H1 (cell line): ENCODE results near the gene GABRR2. TPM values are rescaled to one million over a fixed set of nuclear protein-coding genes. Genes with fewer than 3 reads are reported as not detected.

Source experiments
- CTCF ChIA-PET: fragments of 300-600 bp; sonication (Branson Sonifier 250); formaldehyde crosslinking; loops from one replicate; lab custom pipeline; 2021; ENCODE audit not compliant: partially characterized antibody; lab: Charles Lee
- POLR2A ChIA-PET: fragments of 300-600 bp; sonication (Branson Sonifier 250); formaldehyde crosslinking; loops from one replicate; lab custom pipeline; 2021; ENCODE audit warnings: inconsistent platforms; ENCODE audit not compliant: partially characterized antibody; lab: Charles Lee
- DNase-seq, 2 experiments: peaks; one replicate each; pipeline versions ENCODE4 v3.0.0 to v3.0.0-alpha.2; 2010 to 2022; ENCODE audit warnings: low spot score in 2 of 2, low read depth in 1 of 2, mixed read lengths in 1 of 2
- FAIRE-seq: peaks from 2 replicates; lab custom pipeline; 2011; peaks lifted over from hg19 to GRCh38; lab: Jason Lieb, UNC
- H2AFZ ChIP-seq: 2 replicates; pipeline ENCODE4 v1.8.1; 2012; ENCODE audit warnings: low read length, inconsistent platforms
- H2AK5ac ChIP-seq: 2 replicates; pipeline ENCODE4 v1.6.1; 2013; ENCODE audit warnings: low read depth, low read length
- H2BK120ac ChIP-seq: replicated peaks from 2 replicates; pipeline ENCODE3; 2013; ENCODE audit warnings: low read depth, low read length, inconsistent platforms
- H2BK12ac ChIP-seq: 2 replicates; pipeline ENCODE4 v1.6.1; 2013; ENCODE audit warnings: low read depth, low read length
- H2BK15ac ChIP-seq: 2 replicates; pipeline ENCODE4 v1.6.1; 2013; ENCODE audit warnings: low read length
- H2BK20ac ChIP-seq: 2 replicates; pipeline ENCODE4 v1.6.1; 2013; ENCODE audit warnings: low read length
- H2BK5ac ChIP-seq: 2 replicates; pipeline ENCODE4 v1.6.1; 2013; ENCODE audit warnings: low read depth, low read length
- H3K14ac ChIP-seq: 2 replicates; pipeline ENCODE4 v1.6.1; 2013; ENCODE audit warnings: inconsistent platforms; ENCODE audit not compliant: insufficient read length
- H3K18ac ChIP-seq: 2 replicates; pipeline ENCODE4 v1.6.1; 2013; ENCODE audit warnings: low read length; ENCODE audit errors: extremely low read depth
- H3K23ac ChIP-seq: 2 replicates; pipeline ENCODE4 v1.6.1; 2013; ENCODE audit warnings: inconsistent platforms; ENCODE audit not compliant: insufficient read length
- H3K23me2 ChIP-seq: 2 replicates; pipeline ENCODE4 v1.6.1; 2013; ENCODE audit warnings: low read depth, low read length
- H3K27ac ChIP-seq: 2 replicates; pipeline ENCODE4 v1.6.1; 2011; ENCODE audit warnings: low read depth, low read length, inconsistent platforms
- H3K27me3 ChIP-seq, 4 experiments: replicated peaks in 1 of 4; 1 replicate in 1 of 4; 2 replicates in 3 of 4; pipeline versions ENCODE4 v1.6.1 to v1.8.1; 2011 to 2013; ENCODE audit warnings: low read length in 3 of 4, mild to moderate bottlenecking in 3 of 4, inconsistent platforms in 2 of 4, mixed read lengths in 2 of 4, moderate library complexity in 1 of 4; ENCODE audit not compliant: control insufficient read depth in 3 of 4, insufficient read depth in 3 of 4; ENCODE audit errors: extremely low read depth in 1 of 4
- H3K36me3 ChIP-seq, 4 experiments: 2 replicates each; pipeline versions ENCODE4 v1.6.1 to v1.8.1; 2011 to 2013; ENCODE audit warnings: mild to moderate bottlenecking in 4 of 4, low read length in 3 of 4, moderate library complexity in 2 of 4, control low read depth in 1 of 4, inconsistent platforms in 1 of 4; ENCODE audit not compliant: insufficient read depth in 4 of 4, control insufficient read depth in 2 of 4
- H3K4ac ChIP-seq: replicated peaks from 2 replicates; pipeline ENCODE3; 2013; ENCODE audit warnings: low read length, low read depth, mixed read lengths, inconsistent platforms; ENCODE audit not compliant: insufficient read length
- H3K4me1 ChIP-seq, 4 experiments: replicated peaks in 1 of 4; 1 replicate in 1 of 4; 2 replicates in 3 of 4; pipeline versions ENCODE4 v1.6.1 to v1.8.1; 2011 to 2013; ENCODE audit warnings: low read length in 3 of 4, inconsistent platforms in 2 of 4, mixed read lengths in 1 of 4; ENCODE audit not compliant: insufficient read depth in 4 of 4, control insufficient read depth in 3 of 4
- H3K4me2 ChIP-seq, 2 experiments: 2 replicates each; pipeline versions ENCODE4 v1.6.1 to v1.8.1; 2011 to 2013; ENCODE audit warnings: low read depth in 2 of 2, low read length in 2 of 2, control low read depth in 1 of 2, inconsistent platforms in 1 of 2, mild to moderate bottlenecking in 1 of 2; ENCODE audit not compliant: insufficient read depth in 1 of 2
- H3K4me3 ChIP-seq, 4 experiments: fragments of 200-600, 300-600 bp in 1 of 4; sonication (generic), shearing (Covaris generic), sonication (Bioruptor Twin) in 1 of 4; 2 replicates each; pipeline versions ENCODE4 v1.5.1 to v1.8.1; 2011 to 2016; ENCODE audit warnings: low read length in 4 of 4, low read depth in 3 of 4, control low read depth in 2 of 4, inconsistent platforms in 2 of 4, mild to moderate bottlenecking in 2 of 4, mixed read lengths in 1 of 4, moderate library complexity in 1 of 4; ENCODE audit not compliant: insufficient read depth in 2 of 4; ENCODE audit errors: extremely low read depth in 1 of 4
- H3K56ac ChIP-seq: replicated peaks from 2 replicates; pipeline ENCODE3; 2013; ENCODE audit warnings: low read depth, mild to moderate bottlenecking, mixed read lengths, low read length, inconsistent platforms; ENCODE audit not compliant: insufficient read length
- H3K79me1 ChIP-seq: 2 replicates; pipeline ENCODE4 v1.6.1; 2013; ENCODE audit warnings: low read depth, low read length, control low read depth
- H3K79me2 ChIP-seq, 2 experiments: 2 replicates each; pipeline versions ENCODE4 v1.6.1 to v1.8.1; 2012 to 2013; ENCODE audit warnings: low read length in 2 of 2, mild to moderate bottlenecking in 2 of 2, inconsistent platforms in 1 of 2; ENCODE audit not compliant: insufficient read depth in 2 of 2, control insufficient read depth in 1 of 2
- H3K9ac ChIP-seq, 4 experiments: replicated peaks in 1 of 4; 1 replicate in 1 of 4; 2 replicates in 3 of 4; pipeline versions ENCODE4 v1.6.1 to v1.8.1; 2011 to 2013; ENCODE audit warnings: low read depth in 3 of 4, low read length in 3 of 4, control low read depth in 2 of 4, mild to moderate bottlenecking in 2 of 4, moderate library complexity in 2 of 4, inconsistent platforms in 1 of 4; ENCODE audit errors: extremely low read depth in 1 of 4
- H3K9me3 ChIP-seq, 2 experiments: 2 replicates each; pipeline versions ENCODE4 v1.6.1 to v1.8.1; 2012 to 2013; ENCODE audit warnings: mild to moderate bottlenecking in 2 of 2, moderate library complexity in 2 of 2, control low read depth in 1 of 2, inconsistent platforms in 1 of 2, low read depth in 1 of 2, low read length in 1 of 2, mixed read lengths in 1 of 2; ENCODE audit not compliant: insufficient read depth in 2 of 2
- H4K20me1 ChIP-seq, 2 experiments: replicated peaks in 1 of 2; 2 replicates each; pipeline versions ENCODE3 to v1.8.1; 2011 to 2013; ENCODE audit warnings: inconsistent platforms in 2 of 2, low read length in 2 of 2, mild to moderate bottlenecking in 1 of 2; ENCODE audit not compliant: insufficient read depth in 2 of 2, control insufficient read depth in 1 of 2
- H4K5ac ChIP-seq: 2 replicates; pipeline ENCODE4 v1.6.1; 2013; ENCODE audit warnings: low read length, low read depth, mixed read lengths, inconsistent platforms; ENCODE audit not compliant: insufficient read length
- H4K8ac ChIP-seq: 2 replicates; pipeline ENCODE4 v1.8.0; 2013; ENCODE audit warnings: mild to moderate bottlenecking, moderate library complexity, low read length, inconsistent platforms; ENCODE audit not compliant: insufficient read depth; ENCODE audit errors: extremely low read depth
- H4K91ac ChIP-seq: replicated peaks from 2 replicates; pipeline ENCODE3; 2013; ENCODE audit warnings: low read length, mixed read lengths, inconsistent platforms; ENCODE audit not compliant: insufficient read length
- BRCA1 ChIP-seq: IDR thresholded peaks from 2 replicates; pipeline ENCODE4 v1.6.1; 2012; ENCODE audit warnings: low read depth, low read length, improper control_type of control experiment
- CBX5 ChIP-seq: fragments of 300-800, 300-1000 bp; sonication (generic); IDR thresholded peaks from 2 replicates; pipeline ENCODE4 v1.7.1; 2016; ENCODE audit warnings: antibody characterized with exemption, low read length, low read depth
- GTF2F1 ChIP-seq: IDR thresholded peaks from 2 replicates; pipeline ENCODE4 v1.6.1; 2012; ENCODE audit warnings: low read depth, low read length, improper control_type of control experiment, borderline replicate concordance
- KDM5A ChIP-seq: fragments of 200-600 bp; IDR thresholded peaks from 2 replicates; pipeline ENCODE4 v1.7.1; 2012; ENCODE audit warnings: mild to moderate bottlenecking, low read length, inconsistent platforms, mixed read lengths
- MAX ChIP-seq: IDR thresholded peaks from 2 replicates; pipeline ENCODE4 v1.6.1; 2012; ENCODE audit warnings: inconsistent platforms
- RNF2 ChIP-seq: fragments of 200-900, 300-1000 bp; sonication (generic); IDR thresholded peaks from 2 replicates; pipeline ENCODE4 v1.7.1; 2016; ENCODE audit warnings: borderline replicate concordance, low read depth, mild to moderate bottlenecking, antibody characterized with exemption, low read length; ENCODE audit not compliant: poor library complexity, severe bottlenecking; ENCODE audit errors: missing control alignments
- RXRA ChIP-seq: IDR thresholded peaks from 2 replicates; pipeline ENCODE4 v1.6.1; 2011; ENCODE audit warnings: low read depth, mild to moderate bottlenecking, low read length, moderate library complexity; ENCODE audit not compliant: insufficient read depth
- SIRT6 ChIP-seq: IDR thresholded peaks from one replicate; pipeline ENCODE4 v1.7.1; 2012; ENCODE audit warnings: low read length, inconsistent platforms
- SP2 ChIP-seq: IDR thresholded peaks from 2 replicates; pipeline ENCODE4 v1.6.1; 2012; ENCODE audit warnings: mild to moderate bottlenecking, low read length, inconsistent platforms
- WGBS, 2 experiments: shearing (Covaris generic) in 1 of 2; methylation state at CpG; one replicate each; pipeline versions ENCODE4 v1.1.6 to v1.1.7; 2013 to 2015; ENCODE audit warnings: low lambda C conversion rate in 2 of 2, mixed read lengths in 2 of 2, inconsistent platforms in 1 of 2, low coverage in 1 of 2, missing lambda C conversion rate in 1 of 2; ENCODE audit not compliant: insufficient replicate concordance in 2 of 2, insufficient coverage in 1 of 2, insufficient read length in 1 of 2; ENCODE audit errors: extremely low coverage in 1 of 2, missing lambda C conversion rate in 1 of 2; 5-methylcytosine and 5-hydroxymethylcytosine counted together
- polyA plus RNA-seq, 7 experiments: library from polyadenylated mRNA; depleted of rRNA in 3 of 7; stranded (reverse) in 5 of 7; unstranded in 2 of 7; fragments of >200 nt in 5 of 7; fragments of 200-250 nt in 2 of 7; gene quantifications; 1 replicate in 5 of 7; 2 replicates in 1 of 7; 4 replicates in 1 of 7; pipeline versions ENCODE4 v1.2.1 to v1.2.3, GENCODE V29; 2011 to 2013; ENCODE audit warnings: missing spikeins in 2 of 7, mixed read lengths in 2 of 7
- total RNA-seq: library from RNA; stranded (reverse); fragmentation: NEBNext Ultra II Directional; extraction: Animal tissue kit (Norgen Biotek cat#: 25700); gene quantifications from 2 replicates; pipeline ENCODE4 v1.2.1, GENCODE V29; 2021

GABRR2 gene
- total and polyA plus RNA-seq, 2 of the 8 experiments (the other 6 are each of a cell fraction or from before 2014, with no cell fraction given) = not detected

- H3K9ac ChIP-seq = no peak overlapping the region
- no peak overlapping the region for H3K4me3 ChIP-seq
- 0 out of 2 replicates have a peak overlapping the region, but pooled peaks have one; percentile 3 for H2AFZ ChIP-seq
- no peak overlapping the region for H2AK5ac ChIP-seq
- H4K8ac ChIP-seq = no peak overlapping the region
- no peak overlapping the region for H3K4me2 ChIP-seq
- H3K18ac ChIP-seq = no peak overlapping the region
- H3K23me2 ChIP-seq = no peaks in the 10 kb centered on the region
- H2BK20ac ChIP-seq = no peak overlapping the region
- no peaks in the 10 kb centered on the region for H3K79me2 ChIP-seq
- H4K20me1 ChIP-seq = no peaks in the 10 kb centered on the region
- H3K27ac ChIP-seq = no peak overlapping the region
- H4K5ac ChIP-seq = no peak overlapping the region
- no peak overlapping the region for H4K91ac ChIP-seq
- CTCF ChIA-PET = interaction anchor here (0.7 to 6.4 kb wide), 8 partner anchors 9 to 318 kb away, joined by 3 to 26 read pairs (median 4); no protein-coding TSS in a partner anchor
- no peak overlapping the region for H3K56ac ChIP-seq
- H3K9me3 ChIP-seq = no peaks in the 10 kb centered on the region
- DNase-seq = no peak
- H3K27me3 ChIP-seq = no peaks in the 10 kb centered on the region
- 83% methylated on average over 6 of the region's 6 CpGs; no CpG with 5 or more reads in 1 of the 2 experiments for WGBS, 2 experiments
- H3K23ac ChIP-seq = no peak overlapping the region
- H3K36me3 ChIP-seq = no peaks in the 10 kb centered on the region
- H2BK120ac ChIP-seq = no peak overlapping the region
- no peak overlapping the region for H2BK5ac ChIP-seq
- peaks cover 0 to 11% (median 2%) of the 10 kb centered on the region in 4 experiments; a peak in 4 of 7 replicates for H3K4me1 ChIP-seq
- no peaks in the 10 kb centered on the region for H3K79me1 ChIP-seq
- H3K4ac ChIP-seq = no peak overlapping the region
- H2BK15ac ChIP-seq = no peak overlapping the region
- no peak overlapping the region for H2BK12ac ChIP-seq
- no peak overlapping the region for H3K14ac ChIP-seq
- no peak for FAIRE-seq
- POLR2A ChIA-PET = no interaction called here
- TF ChIP-seq KDM5A (no peak), MAX (no peak), GTF2F1 (no peak), BRCA1 (no peak), RNF2 (no peak), SP2 (no peak), CBX5 (no peak), RXRA (no peak), SIRT6 (no peak)
Measured at GRCh38 chr6:89286516-89286915, 28.6 kb downstream of the GABRR2 start.
